Activated CD4-positive, alpha-beta T cell treated with anti-CD3 and anti-CD28 coated beads for 48 hours (primary cell): Measurements from ENCODE around the gene NXPE2.
"Not testable (repeated sequence)": the region's sequence is repeated elsewhere in the genome, so short reads cannot be mapped to it uniquely, and the experiment has no call there.

Experiments used
- DNase-seq: peaks from one replicate; pipeline ENCODE4 v3.0.0-alpha.2; 2020

The NXPE2 gene

DNA sequence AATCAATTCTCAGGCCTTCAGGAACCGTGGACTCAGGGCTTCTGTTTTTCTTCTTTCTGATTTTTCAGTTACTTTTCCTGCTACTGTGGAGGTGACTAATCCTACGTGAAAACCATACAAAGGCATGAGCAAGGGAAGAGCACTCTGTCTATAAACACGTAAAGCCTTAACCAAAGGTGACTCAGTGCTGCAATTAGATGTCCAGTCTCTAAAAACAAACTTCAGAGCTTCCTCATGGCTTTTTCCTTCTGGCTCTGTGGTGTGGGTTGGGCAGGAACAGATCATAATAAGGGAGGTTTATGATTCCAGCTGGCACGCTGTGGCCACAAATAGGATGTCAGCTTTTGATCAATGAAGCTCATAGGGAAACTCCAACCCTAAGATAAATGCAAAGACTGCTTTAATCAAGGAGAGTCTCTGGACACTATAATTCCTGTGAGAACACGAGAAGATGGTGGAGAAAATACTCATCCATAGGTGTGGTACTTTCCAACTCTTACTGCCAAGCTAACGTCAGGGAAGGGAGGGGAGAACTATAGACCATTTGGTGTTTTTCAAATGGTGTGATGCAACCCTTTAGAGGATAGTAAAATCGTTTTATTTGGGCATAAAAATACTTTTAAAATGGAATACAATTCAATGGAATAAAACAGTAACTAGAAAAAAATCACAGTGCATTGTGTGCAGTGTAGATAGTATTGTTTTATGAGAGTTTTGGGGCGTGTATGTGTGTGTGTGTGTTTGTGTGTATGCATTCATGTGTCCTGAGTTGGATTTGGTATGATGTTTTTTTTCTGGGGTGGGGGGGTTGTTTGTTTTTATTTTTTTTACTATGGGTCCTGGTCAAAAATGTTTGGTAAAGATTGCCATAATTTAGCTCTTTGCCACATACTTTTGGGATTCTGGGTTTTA lies at the start of gene NXPE2:
Gene NXPE2, plus strand, starts transcription at position 403 of the 912 bp plus-strand sequence. Its CDS starts 49 bp downstream, at position 452.
- no peak for DNase-seq

DNA sequence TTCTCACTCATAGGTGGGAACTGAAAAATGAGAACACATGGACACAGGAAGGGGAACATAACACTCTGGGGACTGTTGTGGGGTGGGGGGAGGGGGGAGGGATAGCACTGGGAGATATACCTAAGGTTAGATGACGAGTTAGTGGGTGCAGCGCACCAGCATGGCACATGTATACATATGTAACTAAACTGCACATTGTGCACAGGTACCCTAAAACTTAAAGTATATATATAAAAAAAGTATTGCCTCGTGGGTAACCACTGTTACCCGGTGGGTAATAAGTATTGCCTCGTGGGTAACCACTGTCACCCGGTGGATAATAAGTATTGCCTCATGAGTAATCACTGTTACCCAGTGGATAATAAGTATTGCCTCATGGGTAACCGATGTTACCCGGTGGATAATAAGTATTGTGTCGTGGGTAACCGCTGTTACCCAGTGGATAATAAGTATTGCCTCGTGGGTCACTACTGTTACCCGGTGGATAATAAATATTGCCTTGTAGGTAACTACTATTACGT lies 46.8 kb upstream of the NXPE2 start:
- peak; percentile 3 for DNase-seq

DNA sequence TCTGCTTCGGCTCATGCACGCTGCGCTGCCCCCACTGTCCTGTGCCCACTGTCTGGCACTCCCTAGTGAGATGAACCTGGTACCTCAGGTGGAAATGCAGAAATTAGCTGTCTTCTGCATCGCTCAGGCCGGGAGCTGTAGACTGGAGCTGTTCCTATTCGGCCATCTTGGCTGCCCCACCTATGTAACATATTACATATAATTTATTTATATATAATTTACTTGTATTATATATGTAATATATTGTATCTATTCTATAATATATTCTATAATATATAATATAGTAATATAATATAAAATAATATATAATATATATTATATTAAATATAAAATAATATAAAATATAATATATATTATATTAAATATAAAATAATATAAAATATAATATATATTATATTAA lies 38.9 kb upstream of the NXPE2 start:
- DNase-seq, result not testable (repeated sequence)

DNA sequence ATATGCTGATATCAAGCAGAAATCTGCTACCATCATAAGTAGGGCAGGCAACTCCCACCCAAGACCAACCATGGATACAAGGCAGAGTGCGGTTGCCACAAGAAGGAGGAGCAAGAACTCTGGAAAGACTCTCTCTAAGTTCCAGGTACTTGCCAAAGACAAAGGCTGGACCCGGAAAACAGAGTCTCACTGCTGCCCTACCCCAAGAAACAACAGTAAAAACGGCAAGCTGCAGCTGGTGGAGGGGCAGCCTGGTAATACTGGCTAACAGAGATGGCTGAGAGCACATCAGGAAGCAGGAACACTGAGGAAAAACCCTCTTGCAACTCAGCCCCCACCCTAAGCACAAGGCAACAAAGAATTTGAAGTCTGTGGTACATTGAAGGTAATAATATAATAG lies 27.7 kb upstream of the NXPE2 start:
- no peak for DNase-seq

DNA sequence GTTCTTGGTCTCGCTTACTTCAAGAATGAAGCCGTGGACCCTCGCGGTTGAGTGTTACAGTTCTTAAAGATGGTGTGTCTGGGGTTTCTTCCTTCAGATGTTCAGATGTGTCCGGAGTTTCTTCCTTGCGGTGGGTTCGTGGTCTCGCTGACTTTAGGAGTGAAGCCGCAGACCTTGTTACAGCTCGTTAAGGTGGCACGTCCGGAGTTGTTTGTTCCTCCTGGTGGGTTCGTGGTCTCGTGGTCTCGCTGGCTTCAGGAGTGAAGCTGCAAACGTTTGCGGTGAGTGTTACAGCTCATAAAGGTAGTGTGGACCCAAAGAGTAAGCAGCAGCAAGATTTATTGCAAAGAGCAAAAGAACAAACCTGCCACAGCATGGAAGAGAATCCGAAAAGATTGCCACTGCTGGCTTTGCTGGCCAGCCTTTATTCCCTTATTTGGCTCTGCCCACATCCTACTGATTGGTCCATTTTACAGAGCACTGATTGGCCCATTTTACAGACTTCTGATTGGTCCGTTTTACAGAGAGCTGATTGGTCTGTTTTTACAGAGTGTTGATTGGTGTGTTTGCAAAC lies 27.1 kb upstream of the NXPE2 start:
- no peak for DNase-seq

DNA sequence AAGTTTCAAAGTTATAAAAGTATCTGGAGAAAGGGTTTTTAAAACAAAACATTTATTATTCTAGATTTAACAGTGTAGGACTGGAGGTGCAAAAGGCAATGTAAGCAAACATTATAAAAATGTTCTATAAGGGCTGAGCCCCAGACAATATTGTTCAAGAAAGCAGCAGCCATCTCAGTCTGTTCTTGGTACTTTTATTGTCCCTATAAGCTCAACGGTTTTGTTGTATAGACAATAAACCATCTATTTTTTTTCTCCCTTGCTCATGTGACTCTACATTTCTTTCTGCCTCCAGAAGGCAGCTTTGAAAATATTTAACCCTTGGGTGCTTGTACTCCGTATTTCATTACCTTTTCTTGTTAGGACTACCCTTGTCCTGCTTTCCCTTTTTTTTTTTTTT lies 25.2 kb upstream of the NXPE2 start:
- DNase-seq, result no peak

DNA sequence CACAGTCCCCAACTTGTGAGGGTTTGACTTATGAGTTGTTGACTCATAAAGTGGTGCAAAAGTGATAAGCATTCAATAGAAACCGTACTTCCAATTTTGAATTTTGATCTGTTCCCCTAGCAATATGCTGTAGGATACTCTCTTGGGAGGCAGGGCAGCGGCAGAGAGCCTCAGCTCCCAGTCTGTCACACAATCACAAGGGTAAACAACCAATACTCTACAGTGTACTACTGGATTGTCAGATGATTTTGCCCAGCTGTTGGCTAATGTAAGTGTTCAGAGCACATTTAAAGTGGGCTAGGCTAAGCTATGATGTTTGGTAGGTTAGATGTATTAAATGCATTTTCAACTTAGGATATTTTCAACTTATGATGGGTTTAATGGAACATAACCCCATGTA lies 13.7 kb upstream of the NXPE2 start:
- DNase-seq, result no peak

DNA sequence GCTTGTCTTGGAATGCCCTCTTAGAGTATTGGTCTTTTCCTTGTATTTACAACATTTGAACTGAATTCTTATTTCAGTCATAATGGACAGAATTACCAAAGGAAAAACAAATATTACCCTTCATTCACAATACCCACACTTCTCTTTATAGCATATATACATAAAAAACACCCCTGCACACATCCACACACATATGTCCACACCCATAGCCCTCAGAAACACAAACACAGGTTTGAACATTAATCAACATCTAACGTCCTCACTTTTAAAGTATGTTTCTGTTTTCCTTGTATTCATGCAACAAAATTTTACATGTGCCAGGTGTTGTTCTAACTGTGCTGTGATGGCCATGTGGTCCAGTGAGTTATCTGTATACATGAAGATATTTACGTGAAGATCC lies 11.6 kb upstream of the NXPE2 start:
- DNase-seq, result no peak

DNA sequence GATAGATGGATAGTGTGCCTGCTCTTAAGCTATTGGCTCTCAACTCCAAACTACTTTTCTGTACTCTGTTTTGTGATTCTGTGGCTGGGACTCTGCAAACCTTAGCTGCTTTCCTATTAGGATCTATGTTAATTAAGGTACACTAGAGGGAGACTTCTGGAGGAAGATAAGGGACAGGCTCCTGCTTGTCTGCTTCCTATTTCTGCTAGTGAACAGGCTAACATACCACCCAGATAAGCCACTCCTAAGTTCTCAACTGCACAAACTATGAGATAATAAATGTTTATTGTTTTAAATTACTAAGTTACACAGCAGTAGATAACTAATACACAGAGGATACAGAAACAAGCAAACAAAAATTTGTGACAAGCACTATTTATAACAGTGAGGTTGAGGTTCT lies 10.2 kb upstream of the NXPE2 start:
- DNase-seq, result no peak

DNA sequence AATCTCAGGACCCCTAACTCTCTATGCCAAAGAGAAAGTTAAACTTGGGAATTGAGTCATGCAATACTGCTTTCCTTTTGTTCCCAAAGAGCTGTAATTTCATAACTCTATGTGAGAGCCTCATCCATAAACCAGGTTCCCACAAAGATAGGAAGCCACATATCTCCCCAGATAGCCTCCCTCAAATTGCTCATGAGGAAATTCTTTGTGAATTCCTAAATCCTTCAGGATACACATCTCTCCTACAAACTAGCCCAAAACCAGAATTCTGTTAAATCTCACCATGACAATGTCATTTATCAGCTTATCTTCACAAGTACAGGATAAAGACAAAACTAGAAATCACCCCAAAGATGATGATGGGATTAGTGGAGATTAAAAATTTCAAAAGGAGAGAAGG lies 4.7 kb upstream of the NXPE2 start:
- no peak for DNase-seq

DNA sequence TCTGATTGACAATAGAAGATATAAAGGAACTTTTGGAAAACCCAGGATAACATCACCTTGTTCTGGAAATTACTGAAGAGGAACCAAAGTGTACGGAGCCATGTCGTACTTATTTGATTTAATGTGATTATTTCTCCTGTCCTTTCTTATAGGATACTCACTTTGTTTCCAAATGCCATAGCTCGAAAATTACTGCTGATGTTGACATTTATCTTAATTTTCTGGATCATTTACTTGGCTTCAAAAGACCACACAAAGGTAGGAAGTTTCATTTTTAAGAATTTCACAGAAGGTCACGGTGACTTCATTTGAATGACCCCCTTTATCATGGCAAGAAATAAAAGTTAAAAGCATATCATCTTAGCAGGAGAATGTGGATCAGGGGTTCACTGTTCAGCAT lies 1.2 kb downstream of the NXPE2 start:
- no peak for DNase-seq

DNA sequence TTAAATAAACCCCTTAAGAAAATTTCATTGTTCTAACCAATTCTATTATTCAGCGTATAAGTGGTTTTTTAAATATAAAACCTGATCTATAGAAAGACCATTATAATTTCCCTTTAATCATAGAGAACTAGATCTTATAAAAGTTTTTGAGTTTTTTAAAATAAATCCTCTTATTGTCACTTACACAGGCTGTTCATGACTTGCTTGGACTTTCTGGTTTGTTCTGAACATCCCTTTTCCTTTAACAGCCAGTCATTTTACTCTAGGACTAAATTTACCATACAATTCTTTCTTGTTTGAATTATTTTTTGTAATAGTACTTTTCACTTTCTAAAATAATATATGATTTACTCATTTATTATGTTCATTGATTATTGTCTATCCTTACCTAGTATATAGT lies 4.7 kb downstream of the NXPE2 start:
- no peak for DNase-seq

DNA sequence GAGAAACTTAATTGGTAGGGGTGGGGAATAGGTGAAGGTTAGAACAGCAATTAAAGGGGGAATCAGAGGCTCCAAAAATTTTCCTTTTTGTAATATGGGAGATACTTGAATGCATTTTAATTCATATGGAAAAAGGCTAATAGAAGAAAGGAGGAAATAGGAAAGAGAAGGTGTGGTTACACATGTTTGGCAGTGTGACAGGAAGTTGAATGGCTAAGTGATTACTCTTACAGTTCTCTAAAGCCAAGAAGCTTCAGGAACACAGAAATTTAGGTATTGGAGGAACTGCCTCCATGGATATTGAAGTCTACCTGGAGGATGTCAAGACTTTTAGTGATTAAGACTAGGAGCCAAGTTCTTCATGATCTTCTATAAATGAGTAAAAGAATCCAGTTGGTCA lies 6.3 kb downstream of the NXPE2 start:
- DNase-seq, result no peak

DNA sequence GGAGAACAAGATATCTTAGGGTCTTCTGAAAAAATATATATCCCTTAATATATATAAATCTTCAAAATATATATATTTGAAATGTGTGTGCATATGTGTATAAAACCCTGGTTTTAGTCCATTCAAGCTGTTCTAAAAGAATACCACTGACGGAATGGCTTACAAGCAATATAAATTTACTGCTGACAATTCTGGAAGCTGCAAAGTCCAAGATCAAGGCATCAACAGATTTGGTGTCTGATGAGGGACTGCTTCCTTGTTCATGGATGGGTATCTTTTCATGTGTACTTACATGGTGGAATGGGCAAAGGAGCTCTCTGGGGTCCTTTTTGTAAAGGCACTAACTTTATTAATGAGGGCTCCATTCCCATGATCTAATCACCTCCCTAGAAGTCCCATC lies 6.8 kb downstream of the NXPE2 start:
- DNase-seq, result no peak

DNA sequence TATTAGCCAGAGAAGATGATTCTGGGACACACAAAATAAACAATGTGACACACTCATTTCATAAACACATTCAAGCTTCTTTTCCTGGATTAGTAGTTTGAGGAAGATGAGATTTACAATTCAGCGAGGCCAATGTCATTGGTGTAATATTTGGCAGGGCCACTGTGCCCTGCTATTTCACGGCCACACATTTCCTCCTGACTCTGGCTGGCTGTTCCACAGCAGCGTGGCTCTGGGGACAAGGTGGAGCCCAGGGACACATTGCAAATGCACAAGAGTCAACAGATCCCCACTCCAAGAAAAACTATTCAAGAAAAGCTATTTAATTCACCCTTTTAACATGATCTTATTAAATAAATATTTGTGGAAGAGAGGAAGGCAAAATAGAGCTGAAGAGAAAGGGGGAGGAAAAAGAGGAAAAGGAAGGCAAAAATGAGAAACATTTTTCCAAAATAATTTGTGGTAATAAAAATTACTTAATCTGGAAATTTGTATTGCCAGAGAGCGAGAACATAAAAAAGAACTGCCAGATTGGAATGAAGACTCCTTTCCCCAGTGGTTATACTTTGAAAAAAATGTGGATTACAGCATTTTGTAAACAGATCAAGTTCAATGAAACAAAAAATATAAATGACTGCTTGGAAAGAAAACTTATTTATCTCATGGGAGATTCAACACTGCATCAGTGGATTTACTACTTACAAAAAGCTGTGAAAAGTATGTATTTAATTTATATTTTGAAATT lies 27.1 kb downstream of the NXPE2 start:
- DNase-seq, result no peak

DNA sequence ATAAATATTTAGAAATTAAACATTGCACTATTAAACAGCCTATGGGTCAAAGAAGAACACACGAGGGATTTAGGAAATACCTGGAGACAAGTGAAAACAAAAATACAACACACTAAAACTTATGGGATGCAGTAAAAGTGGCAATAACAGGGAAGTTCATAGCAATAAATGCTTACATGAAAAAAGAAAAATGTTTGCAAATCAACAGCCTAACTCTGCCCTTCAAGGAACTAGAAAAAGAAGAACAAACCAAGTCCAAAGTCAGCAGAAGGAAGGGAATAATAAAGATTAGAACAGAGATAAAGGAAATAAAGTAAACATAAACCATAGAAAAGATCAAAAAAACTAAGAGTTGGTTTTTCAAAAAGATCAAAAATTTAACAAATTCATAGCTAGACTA lies 31.6 kb downstream of the NXPE2 start:
- DNase-seq, result no peak

DNA sequence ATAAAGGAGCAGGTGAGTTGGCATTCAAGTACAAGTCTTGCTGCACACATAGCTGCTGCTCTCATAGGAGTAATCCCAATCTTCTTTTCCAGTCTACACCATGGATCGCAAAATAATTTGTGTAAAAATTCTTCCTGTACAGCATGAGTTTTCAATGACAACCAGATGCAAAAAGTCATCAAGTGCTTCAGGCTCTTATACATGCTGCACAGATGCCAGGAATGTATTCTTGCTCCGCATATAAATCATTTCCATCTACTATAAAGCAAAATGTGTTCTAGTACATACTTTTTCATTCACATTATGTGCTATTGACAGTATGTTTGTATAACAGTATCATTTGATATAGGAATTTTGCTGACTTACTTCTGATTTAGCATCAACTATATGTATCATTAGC lies 35.4 kb downstream of the NXPE2 start:
- no peak for DNase-seq

DNA sequence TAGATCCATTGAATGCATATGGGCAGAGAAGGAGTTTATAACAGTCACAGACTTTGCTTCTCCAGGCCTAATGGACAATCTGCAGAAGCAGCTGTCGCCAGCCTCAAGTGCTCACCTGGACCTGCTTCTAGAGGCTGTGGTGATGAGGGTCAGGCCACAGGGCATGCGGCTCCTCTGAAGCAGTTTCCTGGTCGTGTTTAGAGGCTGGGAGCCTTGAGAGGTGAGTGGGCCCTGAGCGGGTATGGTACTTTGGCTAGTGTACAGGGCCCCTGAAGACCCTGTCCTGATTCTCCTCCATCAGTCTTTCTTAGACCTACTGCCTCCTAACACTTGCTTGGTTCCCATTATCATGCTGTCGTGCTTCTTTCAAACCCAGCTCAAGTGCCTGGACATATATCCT lies 41.2 kb downstream of the NXPE2 start:
- DNase-seq, result no peak

DNA sequence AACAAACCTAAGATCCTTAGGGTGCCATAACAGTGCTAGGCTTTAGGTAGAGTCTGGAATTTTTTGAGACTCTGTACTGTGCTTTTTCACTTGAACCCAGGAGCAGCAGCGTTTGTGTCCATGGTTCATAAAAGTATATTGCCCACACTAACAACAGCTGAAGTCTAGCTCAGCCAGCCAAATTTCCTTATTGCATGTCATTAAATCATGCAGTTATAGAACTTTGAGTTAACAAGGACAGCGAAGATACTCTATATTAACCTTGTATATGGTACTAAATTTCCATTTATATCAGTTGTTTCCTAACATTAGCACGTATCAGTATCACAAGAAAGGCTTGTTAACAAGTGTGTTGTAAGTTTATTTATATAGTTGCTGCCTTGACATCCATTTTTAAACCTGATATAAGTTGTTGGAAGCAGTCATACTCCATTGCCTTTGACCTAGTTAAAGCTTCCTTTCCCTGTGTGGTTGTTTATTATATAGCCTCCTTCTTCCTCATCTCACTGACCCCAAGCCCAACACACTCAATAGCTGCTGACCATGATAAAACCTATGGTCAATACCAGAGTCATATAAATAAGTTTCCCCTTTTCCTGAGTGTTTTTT lies 46.7 kb downstream of the NXPE2 start:
- no peak for DNase-seq

DNA sequence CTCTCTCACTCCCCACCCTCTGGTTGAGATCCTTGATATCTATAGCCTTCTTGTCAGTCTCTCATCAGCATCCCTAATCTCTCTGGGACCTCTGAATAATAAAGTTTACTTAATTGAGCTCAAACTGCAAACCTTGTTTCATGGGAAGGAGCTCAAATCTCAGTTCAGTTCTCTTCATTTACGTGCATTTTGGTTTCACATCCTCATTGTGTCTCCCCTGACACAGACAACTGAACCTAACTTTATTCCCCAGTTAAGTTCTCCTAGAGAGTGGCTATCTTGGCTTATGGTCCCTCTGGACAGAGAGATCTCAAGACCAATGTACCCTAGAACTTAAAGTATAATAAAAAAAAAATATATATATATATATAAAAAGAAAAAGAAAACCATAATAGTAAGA lies 47.3 kb downstream of the NXPE2 start:
- no peak for DNase-seq

DNA sequence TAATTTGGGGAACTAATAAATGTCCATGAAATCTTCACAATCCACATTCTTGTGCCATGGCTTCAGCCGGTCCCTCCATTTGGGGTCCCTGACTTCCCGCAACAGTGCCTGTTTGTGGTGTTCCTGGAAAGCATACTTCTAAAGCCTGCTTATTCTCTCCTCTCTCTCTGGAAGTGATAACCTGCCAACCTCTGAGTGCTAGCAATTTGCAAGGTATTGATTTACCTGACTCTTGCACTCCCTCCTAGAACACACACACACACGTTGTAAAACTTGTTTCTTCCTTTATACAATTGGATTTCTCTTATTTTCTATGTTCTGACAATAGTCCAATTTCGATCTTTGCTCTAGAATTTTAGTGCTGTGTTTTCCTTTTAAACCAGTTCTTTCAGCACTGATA lies 58.5 kb downstream of the NXPE2 start:
- no peak for DNase-seq

DNA sequence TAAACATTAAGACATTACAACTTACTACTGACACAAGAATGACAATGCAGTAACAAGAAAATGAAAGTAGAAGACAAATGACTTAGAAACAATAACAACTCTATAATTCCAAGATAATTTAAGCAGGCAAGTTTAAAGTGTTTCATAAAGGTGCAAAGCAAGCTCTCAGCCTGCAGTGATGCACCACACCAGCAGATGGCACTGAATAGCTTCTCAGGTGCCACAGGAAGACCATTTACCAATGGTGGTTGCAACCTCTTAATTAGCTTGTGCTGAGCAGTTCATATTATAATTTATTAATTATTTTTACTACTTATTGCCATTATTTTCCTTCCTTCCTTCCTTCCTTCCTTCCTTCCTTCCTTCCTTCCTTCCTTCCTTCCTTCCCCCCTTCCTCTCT lies 60.6 kb downstream of the NXPE2 start:
- peak; percentile 54 for DNase-seq

DNA sequence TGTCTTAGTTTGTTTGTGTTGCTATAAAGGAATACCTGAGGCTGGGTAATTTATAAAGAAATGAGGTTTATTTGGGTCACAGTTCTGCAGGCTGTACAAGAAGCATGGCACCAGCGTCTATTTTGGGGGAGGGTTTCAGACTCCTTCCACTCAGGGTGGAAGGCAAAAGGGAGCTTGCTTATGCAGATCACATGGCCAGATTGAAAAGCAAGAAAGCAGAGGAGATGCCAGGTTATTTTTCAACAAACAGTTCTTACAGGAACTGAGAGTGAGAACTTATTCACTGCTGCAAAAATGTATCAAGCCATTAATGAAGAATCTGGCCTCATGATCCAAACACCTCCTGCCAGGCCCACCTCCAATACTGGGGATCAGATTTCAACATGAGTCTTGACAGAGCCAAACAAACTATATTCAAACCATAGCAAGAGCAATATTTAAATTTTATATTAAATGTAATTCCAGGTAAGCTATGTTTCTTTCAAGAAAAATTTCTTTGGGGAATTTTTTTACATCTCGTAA lies 66.9 kb downstream of the NXPE2 start:
- no peak for DNase-seq
